DOHH2 (cell line): ENCODE measurements around the gene URI1.

ENCODE experiments used
- H3F3A ChIP-seq: fragments of 200-600 bp; sonication (generic), shearing (Covaris generic); 2 replicates; pipeline ENCODE4 v1.6.0; 2016; ENCODE audit warnings: antibody characterized with exemption, mild to moderate bottlenecking; ENCODE audit not compliant: control insufficient read depth, insufficient read depth
- H3K27ac ChIP-seq: fragments of 200-600 bp; sonication (generic); 2 replicates; pipeline ENCODE4 v1.5.1; 2014; ENCODE audit warnings: low read depth, mild to moderate bottlenecking, low read length, moderate library complexity
- H3K27me3 ChIP-seq: fragments of 200-600 bp; sonication (generic); 2 replicates; pipeline ENCODE4 v1.6.1; 2014; ENCODE audit warnings: mild to moderate bottlenecking, low read length, mixed read lengths; ENCODE audit not compliant: control insufficient read depth
- H3K36me3 ChIP-seq: fragments of 200-600 bp; sonication (generic); 2 replicates; pipeline ENCODE4 v1.6.1; 2014; ENCODE audit warnings: mild to moderate bottlenecking, low read length, moderate library complexity, mixed read lengths; ENCODE audit not compliant: control insufficient read depth
- H3K4me1 ChIP-seq: fragments of 200-600 bp; sonication (generic); 2 replicates; pipeline ENCODE4 v1.6.1; 2014; ENCODE audit warnings: mild to moderate bottlenecking, low read length, mixed read lengths; ENCODE audit not compliant: control insufficient read depth
- H3K4me2 ChIP-seq: fragments of 200-600 bp; sonication (generic); 2 replicates; pipeline ENCODE4 v1.6.0; 2014; ENCODE audit warnings: mild to moderate bottlenecking, low read length, moderate library complexity
- H3K4me3 ChIP-seq: fragments of 200-600 bp; sonication (generic); 2 replicates; pipeline ENCODE4 v1.5.1; 2014; ENCODE audit warnings: mild to moderate bottlenecking, low read length, mixed read lengths
- H3K79me2 ChIP-seq: fragments of 200-600 bp; sonication (generic); 2 replicates; pipeline ENCODE4 v1.6.1; 2014; ENCODE audit warnings: mild to moderate bottlenecking, low read length, mixed read lengths; ENCODE audit not compliant: control insufficient read depth
- H3K9me2 ChIP-seq: fragments of 200-600 bp; sonication (generic); replicated peaks from 2 replicates; pipeline ENCODE4 v1.6.1; 2014; ENCODE audit warnings: mild to moderate bottlenecking, low read length, mixed read lengths; ENCODE audit not compliant: control insufficient read depth
- H3K9me3 ChIP-seq: fragments of 200-600 bp; sonication (generic); 2 replicates; pipeline ENCODE4 v1.6.1; 2014; ENCODE audit warnings: antibody characterized with exemption, low read length, mixed read lengths; ENCODE audit not compliant: control insufficient read depth, insufficient read depth
- H4K20me1 ChIP-seq: fragments of 200-600 bp; sonication (generic); 2 replicates; pipeline ENCODE4 v1.6.0; 2014; ENCODE audit warnings: low read depth, mild to moderate bottlenecking, antibody characterized with exemption, low read length, moderate library complexity; ENCODE audit not compliant: control insufficient read depth, insufficient read depth
- CTCF ChIP-seq: fragments of 200-600 bp; sonication (generic); IDR thresholded peaks from one replicate; pipeline ENCODE4 v1.5.1; 2014; ENCODE audit warnings: antibody characterized with exemption, mild to moderate bottlenecking, low read depth, low read length; ENCODE audit not compliant: poor library complexity, severe bottlenecking
- EZH2phosphoT487 ChIP-seq: fragments of 200-600 bp; sonication (generic); IDR thresholded peaks from 2 replicates; pipeline ENCODE4 v1.6.1; 2017; ENCODE audit warnings: borderline replicate concordance, mild to moderate bottlenecking, antibody characterized with exemption, low read length, moderate library complexity, mixed read lengths

The URI1 gene

GRCh38 chr19:30024091-30024490 lies 82.1 kb downstream of the URI1 start:
- H3K4me3 ChIP-seq: no peak overlapping the region
- H3K9me3 ChIP-seq: 0 out of 2 replicates have a peak, but pooled peaks cover 3% of the 10 kb centered on the region
- TF ChIP-seq CTCF (no peak), EZH2phosphoT487 (no peak)
- no peak overlapping the region for H3K4me2 ChIP-seq
- H3K4me1 ChIP-seq: peaks cover 8% of the 10 kb centered on the region
- no peaks in the 10 kb centered on the region for H3K27me3 ChIP-seq
- no peaks in the 10 kb centered on the region for H4K20me1 ChIP-seq
- no peaks in the 10 kb centered on the region for H3K9me2 ChIP-seq
- no peaks in the 10 kb centered on the region for H3F3A ChIP-seq
- H3K27ac ChIP-seq: no peak overlapping the region
- peaks cover 5% of the 10 kb centered on the region for H3K36me3 ChIP-seq
- no peaks in the 10 kb centered on the region for H3K79me2 ChIP-seq

- no peak for TF ChIP-seq EZH2phosphoT487
- TF ChIP-seq CTCF: no peak
- Histone ChIP-seq H3K79me2 (no peaks in the 10 kb centered on the region), H3K9me2 (no peaks in the 10 kb centered on the region), H3K27ac (no peak overlapping the region), H3K9me3 (no peaks in the 10 kb centered on the region), H3K4me3 (no peak overlapping the region), H3K36me3 (peaks cover 15% of the 10 kb centered on the region), H4K20me1 (no peaks in the 10 kb centered on the region), H3F3A (no peaks in the 10 kb centered on the region), H3K4me1 (peaks cover 8% of the 10 kb centered on the region), H3K4me2 (no peak overlapping the region), H3K27me3 (no peaks in the 10 kb centered on the region)
These were observed 84.9 kb downstream of the URI1 start for GRCh38 chr19:30026933-30027332.

- H3K4me3 ChIP-seq: no peak overlapping the region
- H3K4me1 ChIP-seq: peaks cover 2% of the 10 kb centered on the region
- H3K9me3 ChIP-seq: no peaks in the 10 kb centered on the region
- H3K27ac ChIP-seq: no peak overlapping the region
- TF ChIP-seq CTCF (no peak), EZH2phosphoT487 (no peak)
- H3K9me2 ChIP-seq: no peaks in the 10 kb centered on the region
- no peaks in the 10 kb centered on the region for H4K20me1 ChIP-seq
- peaks cover 15% of the 10 kb centered on the region for H3K36me3 ChIP-seq
- no peaks in the 10 kb centered on the region for H3K27me3 ChIP-seq
- no peaks in the 10 kb centered on the region for H3K79me2 ChIP-seq
- H3F3A ChIP-seq: no peaks in the 10 kb centered on the region
- H3K4me2 ChIP-seq: no peak overlapping the region
These were observed 86.3 kb downstream of the URI1 start for GRCh38 chr19:30028118-30028991.
